Prostate gland (tissue), 2 donors: Measurements from ENCODE around the gene ATP6V1F.

Experiments
- CTCF ChIP-seq, 4 experiments: fragments of 200-600 bp in 2 of 4; fragments of 450-650 bp in 2 of 4; sonication (generic) in 2 of 4; IDR thresholded peaks; 1 replicate in 3 of 4; 2 replicates in 1 of 4; pipeline ENCODE4 v1.5.1; 2016 to 2019; ENCODE audit warnings: antibody characterized with exemption in 4 of 4, mild to moderate bottlenecking in 2 of 4, moderate library complexity in 2 of 4
- POLR2A ChIP-seq: fragments of 450-650 bp; IDR thresholded peaks from one replicate; pipeline ENCODE4 v1.6.1; 2016; ENCODE audit warnings: antibody characterized with exemption, mild to moderate bottlenecking

GRCh38 chr7:128892521-128893250 is 30.0 kb downstream of the ATP6V1F start:
- TF ChIP-seq CTCF (IDR thresholded peaks at IDR 0.05) (no peak), POLR2A (no peak)
